ENCODE results near the gene CCDC12.

The CCDC12 gene

GRCh38 chr3:46954178-46954577 lies 22.4 kb downstream of the CCDC12 start:
- no peak for DNase-seq

GRCh38 chr3:46953234-46954010 lies 23.1 kb downstream of the CCDC12 start:
- DNase-seq: no peak

DNA sequence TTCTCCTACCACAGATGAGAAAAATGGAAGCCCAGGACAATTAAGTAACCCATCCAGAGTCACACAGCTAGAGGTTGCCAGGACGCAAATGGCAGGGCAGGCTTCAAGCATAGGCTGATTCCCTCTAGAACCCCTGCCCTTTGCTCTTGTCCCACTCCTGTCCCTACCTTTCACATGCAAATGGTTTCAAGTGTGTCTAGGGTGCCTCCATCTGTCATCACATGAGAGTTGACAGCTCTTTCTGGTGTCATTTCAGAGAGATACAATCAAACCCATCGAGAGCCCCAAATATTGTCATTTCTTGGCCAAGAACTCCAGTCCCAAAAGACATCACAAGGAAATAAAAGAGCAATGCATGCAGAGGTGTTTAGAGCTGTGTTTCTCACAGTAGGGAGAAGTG lies 23.7 kb downstream of the CCDC12 start:
- DNase-seq: no peak

- no peak for DNase-seq
Measured at GRCh38 chr3:46950650-46951241, 25.8 kb downstream of the CCDC12 start.

GRCh38 chr3:46950177-46950576 lies 26.4 kb downstream of the CCDC12 start:
- no peak for DNase-seq

DNA sequence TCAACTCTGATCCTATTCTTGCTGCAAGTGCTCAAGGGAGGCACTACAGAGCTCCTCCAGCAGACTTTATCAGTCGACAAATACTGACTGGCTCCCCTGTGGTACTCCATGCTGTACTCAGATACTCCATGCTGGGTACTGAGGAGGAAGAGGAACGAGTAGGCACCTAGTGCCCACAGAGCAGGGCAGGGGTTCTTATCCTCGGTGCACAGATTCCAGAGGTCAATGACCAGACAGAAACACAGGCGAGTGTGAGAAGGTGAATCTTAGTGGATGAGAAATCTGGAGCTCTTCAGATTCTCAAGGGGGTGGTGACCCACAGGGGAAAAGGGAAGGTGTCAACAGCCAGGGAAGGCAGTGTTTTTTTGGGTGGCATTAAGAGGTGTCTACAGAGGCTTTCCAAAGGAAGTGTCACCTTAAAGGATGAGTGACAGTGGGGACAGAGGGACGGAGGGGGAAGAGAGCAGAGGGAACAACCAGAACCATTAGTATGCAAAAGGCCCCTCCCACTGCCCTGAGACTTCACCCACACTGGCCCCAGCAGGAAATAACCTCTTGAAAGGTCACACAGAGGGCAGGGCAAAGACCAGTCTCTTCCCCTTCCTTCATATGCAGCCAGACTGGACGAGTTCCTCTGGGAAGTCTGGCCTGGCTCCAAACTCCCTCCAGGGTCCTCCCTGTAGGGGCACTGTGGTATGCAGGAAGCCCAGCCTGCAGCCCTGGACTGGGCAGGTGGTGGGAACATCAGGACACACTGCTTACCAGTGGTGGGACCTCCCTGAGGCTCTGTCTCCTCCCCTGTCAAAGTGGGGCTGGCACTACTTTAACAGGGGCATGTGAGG lies 27.5 kb downstream of the CCDC12 start:
- no peak for DNase-seq

DNA sequence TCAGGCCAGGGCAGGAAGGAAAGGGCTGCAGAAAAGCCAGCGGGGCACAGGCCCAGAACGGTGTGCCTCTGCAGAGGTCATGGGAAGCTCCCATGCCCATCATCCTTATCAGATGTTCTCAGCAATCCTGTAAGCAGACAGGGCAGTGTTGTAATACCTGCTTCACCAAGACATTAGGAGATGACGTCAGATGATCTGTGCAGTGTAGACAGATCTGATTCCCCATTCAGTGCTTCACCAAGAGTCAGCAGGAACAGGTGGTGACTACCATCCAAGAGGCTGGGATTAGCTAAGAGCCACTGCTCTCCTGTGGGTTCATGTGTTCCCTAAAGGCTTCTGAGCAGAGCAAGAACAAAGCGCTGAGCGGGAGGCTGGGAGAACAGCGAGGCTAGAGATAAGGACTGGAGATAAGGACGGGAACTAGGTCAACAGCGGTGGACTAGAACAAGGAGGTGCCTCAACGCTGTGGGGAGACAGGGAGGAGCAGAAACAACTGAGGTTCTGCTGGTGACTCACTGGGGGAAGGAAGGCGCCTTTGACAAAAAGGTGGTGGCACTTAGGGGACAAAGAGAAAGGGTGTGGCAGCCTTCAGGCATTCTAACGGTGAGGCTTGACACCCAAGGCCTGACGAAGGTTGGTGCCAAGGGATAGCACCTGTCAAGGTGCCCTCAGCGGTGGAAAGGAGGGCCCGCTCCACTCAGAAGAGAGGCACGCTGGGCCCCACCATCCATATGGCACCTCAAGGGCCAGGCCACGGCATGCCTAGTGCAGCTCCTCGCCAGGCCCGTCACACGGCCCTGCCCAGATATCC lies 28.4 kb downstream of the CCDC12 start:
- peak in 3 of 4 experiments; percentile 14 to 27 (median 21) for DNase-seq

GRCh38 chr3:46947546-46947901 lies 29.0 kb downstream of the CCDC12 start:
- DNase-seq: no peak

DNA sequence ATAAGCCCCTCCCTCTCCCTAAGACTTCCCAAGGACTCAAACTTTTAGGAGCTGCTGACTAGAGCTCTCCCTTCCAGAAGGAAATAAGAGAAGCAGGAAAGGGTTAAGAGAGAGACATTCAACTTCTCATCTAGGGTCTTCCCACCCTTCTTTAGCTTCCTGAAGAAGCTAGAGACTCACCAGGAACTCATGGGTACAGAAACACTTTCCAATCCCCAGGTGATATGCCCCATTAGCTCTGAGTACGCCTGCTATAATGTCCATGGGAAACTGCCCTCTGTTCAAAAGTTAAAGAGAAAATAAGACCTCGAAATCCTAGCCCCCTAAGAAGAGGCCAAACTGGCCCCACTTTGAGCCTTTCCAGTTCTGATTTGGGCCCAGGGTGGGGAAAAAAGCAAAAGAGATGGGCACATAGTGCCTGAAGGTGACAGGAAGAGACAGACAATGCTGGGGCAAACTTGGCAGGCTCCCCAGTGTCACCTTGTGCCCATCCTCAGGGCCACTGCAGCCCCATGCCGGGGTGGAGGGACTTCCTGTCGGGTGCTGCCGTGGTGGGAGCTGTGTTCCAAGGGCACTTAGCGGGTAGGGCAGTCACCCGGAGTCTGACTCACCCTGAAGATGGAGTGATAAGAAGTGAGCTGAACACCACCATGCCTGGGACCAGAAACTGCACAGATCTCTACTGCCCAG lies 29.5 kb downstream of the CCDC12 start:
- peak; percentile 22 to 51 (median 32) for DNase-seq

- DNase-seq: no peak
Measured at GRCh38 chr3:46946416-46946815, 30.1 kb downstream of the CCDC12 start.

- no peak for DNase-seq
Measured at GRCh38 chr3:46944191-46944590, 32.4 kb downstream of the CCDC12 start.

GRCh38 chr3:46943237-46944187 lies 33.0 kb downstream of the CCDC12 start:
- no peak for DNase-seq

DNA sequence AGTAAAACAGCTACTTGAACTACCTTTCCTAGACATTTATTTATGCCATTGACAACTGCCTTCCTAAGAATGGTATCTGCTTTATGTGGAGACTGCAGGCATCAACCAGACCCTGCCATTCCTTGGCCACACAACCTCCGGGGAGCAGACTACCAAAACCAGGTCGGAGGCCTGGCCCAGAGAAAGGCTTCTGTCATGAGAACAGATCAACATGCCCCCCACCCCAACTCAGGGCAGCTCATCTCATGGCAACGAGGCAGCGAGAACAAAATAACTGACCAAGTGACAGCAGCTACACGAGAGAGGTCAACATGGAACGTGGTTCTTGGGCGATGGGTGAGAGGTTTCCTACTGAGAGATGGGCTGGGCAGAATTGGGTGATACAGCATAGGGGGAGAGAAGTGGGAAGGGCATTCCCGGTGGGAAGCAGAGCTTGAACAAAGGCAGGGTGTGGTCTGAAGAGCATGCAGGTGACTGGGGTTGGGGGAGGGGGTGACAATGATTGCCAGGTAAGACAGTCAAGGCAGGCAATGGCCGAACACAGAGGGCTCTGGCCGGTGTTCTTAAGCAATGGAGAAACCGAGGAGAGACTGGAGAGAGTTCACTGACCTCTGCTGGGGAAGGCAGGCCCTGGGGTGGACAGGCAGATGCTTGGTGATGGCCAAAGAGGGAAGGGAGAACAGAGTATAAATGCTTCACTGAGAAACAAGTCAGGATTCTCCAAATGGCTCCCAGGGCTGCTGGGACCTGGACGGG lies 33.9 kb downstream of the CCDC12 start:
- no peak for DNase-seq

DNA sequence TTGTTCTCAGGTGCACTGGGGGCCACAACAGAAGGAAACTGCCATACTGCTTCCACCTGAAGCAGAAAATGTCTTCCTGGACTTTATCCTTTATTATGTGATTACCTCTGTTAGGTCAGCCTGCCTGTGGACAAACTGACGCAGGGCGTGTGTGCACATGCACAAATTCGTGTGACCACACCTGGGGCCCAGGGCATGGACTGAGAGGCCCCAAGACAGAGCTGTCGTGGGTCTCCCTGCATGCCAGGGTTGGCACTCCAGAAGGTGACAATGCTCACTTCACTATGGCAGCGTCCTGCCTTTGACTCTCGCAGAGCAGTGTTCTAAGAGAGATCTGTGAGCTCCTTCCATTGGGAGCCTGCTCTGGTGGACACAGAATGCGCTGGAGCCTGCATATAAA lies 34.5 kb downstream of the CCDC12 start:
- DNase-seq: no peak

DNA sequence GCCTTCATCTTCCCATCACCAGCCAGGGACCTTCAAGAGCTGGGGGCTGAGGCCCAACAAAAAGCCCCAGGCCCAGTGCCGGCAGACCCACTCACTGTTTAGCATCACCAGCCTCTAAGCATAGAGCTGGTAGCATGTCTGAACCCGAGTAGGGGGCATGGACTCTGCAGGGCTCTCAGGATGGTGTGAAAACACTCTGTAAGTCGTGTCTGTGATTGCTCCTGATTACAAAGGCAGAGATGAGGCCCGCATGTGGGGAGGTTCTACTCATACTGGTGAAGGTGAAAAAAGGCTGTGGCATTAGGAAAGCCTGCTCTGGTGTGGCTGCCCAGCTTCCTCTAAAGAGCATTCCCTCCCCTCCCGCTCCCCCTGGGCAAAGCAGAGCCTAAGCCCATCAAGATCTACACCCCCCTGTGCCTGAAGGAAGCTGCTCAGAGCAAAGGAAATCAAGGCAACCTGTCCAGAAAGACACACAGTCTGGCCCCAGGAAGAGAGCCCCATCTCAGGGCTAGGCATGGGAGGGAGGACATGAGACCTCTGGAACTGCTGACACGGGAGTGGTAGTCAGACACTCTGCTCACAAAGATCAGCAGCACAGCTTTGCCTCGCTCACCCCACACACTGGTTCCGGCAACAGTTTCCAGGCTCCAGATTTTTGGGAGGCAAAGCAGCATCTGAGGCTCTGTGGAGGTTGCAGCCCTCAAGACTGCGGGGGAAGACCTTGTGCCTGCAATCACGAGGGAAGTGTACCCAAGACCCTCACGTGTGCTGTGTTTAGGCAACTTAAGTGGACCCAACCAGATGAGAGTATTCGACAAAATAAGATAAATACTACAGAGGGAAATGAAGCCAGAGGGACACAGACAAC lies 36.7 kb downstream of the CCDC12 start:
- DNase-seq: no peak

GRCh38 chr3:46938118-46938517 lies 38.4 kb downstream of the CCDC12 start:
- DNase-seq: no peak

DNA sequence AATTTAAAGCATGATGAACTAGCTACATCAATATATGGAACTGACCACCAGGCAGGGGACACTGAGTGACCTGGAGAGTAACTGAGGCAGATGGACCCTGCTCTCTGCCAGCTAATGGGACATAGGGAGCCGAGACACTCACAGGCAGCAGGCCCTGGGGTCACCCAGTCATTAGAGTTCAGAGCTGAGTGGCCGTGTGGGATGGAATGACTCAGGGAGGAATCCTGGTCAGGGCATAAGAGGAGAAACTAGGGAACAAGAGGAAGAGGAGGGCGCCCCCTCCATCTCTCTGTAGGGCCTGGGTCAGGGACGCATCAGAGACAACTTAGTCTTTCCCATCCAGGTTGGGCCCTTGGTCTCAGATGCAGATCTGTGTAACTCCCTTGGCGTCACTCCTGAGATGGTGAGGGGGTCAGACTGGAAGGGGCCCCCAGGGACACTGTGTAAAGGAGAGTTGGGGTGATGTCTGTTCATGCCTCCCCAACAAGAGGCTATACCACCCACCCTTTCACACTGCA lies 39.8 kb downstream of the CCDC12 start:
- no peak for DNase-seq

DNA sequence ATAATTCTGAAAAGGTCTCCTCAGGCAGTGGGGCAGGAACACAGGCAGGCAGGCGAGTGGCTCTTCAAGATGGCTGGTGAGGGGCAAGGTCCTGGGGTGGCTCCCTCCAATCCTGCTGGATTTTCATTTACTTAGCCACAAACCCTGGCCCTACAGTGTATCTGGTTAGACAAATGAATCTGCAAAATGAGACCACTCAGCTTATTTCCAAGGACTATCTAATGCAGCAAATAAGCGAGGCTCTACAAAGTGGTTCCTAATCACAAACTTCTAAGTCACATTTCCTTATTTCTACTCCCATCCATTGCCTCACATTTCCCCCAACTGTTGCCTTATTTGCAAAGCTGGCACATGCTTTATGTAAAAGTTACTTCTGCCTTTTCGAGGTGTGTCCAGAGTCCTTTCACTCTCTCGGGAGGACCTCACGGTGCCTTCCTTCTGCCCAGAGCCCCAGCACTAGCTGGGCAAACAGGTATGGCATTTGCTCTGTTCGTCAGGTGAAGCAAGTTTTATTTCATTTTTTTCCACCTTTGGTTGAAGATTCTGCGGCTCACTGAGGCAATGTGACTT lies 40.5 kb downstream of the CCDC12 start:
- DNase-seq: no peak

Measured in activated CD4-positive, CD25-positive, alpha-beta regulatory T cell (primary cell).